HG02678 (cell line): ENCODE measurements around the gene ATG12.
"Not testable (repeated sequence)": the region's sequence is repeated elsewhere in the genome, so short reads cannot be mapped to it uniquely, and the experiment has no call there.

Experiments
- ATAC-seq: cut with Tn5 transposase; IDR thresholded peaks from one replicate; pipeline ENCODE4 v1.9.1; 2021; ENCODE audit warnings: mild to moderate bottlenecking, moderate library complexity; ENCODE audit not compliant: unreplicated experiment

Gene ATG12

DNA sequence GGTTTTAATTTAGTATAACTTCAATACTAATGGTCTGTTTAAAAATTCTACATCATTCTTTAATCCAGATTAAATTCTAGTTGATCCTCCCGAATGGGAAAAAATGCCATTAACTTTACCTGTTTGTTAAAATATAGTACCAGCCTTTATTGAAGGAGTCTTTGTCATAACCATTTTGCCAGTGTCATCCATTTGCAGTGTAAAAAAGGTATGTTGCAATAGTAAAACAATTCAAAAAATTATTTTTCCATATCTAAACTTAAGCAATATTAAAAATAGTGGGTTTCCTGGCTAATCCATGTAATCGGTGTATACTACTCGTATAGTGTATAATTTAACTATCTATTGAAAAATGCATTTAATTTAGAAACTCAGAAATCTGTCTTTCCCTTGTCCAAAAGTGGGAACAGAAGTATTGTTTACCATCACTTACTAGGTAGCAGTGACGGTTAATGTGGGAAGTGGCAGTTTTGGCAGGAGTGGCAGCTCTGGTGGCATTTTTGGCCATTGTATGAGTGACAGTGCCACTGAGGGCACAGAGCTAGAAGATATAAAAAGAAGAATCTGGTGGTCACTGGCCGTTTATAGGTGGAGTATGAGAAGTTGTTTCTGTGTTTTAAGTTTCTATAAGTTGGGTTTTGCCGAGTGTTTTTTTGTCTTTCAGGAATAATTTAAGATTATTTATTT is 2.2 kb upstream of the ATG12 start:
- no peak for ATAC-seq

DNA sequence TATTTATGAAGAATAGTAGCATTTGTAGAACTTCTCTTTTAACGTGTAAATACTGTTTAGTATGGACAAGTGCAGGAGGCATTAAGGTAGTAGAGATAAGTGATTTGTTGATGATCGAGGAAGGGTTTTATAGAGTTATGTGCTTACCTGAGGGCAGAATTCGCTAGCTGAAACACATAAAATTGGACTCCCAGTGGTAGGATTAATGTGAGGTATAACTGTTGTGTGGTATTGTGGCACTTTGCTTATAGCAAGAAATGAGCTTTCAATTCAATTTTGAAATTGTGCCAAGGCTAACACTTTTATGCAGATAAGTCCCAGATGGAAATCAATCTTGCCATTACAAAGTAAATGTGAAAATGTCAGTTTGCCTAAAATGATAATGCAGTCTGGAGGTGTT is 1.6 kb upstream of the ATG12 start:
- ATAC-seq, result no peak

DNA sequence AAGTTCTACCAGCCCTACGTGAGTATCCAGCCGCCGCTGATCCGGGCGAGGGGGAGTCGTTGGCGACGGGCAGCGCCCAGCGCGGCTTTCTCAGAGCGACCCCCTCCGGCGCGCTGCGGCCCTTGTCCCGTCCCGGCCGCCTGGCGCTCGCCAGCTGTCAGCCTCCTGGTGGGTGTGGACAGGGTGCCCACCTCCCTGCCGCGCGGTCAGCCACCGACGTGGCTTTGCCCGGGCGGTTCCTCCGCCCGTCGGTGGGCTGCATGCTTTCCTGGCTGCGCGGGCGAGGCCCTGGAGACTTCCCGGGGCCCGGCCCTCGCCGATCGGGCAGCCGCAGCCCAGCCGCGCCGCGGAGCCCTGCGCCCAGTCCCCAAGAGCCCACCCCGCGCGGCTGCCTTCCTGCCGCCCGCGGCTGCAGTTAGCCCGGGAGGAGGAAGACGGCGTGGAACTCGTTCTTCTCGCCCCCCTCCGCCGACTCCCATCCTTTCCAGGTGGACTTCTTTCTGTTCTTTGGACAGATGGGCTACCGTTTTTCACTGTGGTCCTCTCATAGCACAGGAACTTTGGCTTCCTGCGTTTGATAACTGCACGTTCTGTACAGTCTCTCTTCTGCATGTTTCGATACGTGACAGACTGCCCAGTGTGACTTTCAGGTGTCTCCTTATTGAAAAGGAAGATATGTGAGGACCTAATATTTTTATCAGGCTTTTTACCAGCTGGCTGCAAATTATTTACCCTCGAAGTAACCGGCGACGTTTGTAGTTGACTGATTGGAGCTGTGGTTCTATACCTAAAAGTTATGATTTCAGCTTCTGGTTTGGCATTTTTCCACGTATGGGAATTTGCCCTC is 947 bp upstream of the ATG12 start:
- peak; percentile 32 for ATAC-seq

DNA sequence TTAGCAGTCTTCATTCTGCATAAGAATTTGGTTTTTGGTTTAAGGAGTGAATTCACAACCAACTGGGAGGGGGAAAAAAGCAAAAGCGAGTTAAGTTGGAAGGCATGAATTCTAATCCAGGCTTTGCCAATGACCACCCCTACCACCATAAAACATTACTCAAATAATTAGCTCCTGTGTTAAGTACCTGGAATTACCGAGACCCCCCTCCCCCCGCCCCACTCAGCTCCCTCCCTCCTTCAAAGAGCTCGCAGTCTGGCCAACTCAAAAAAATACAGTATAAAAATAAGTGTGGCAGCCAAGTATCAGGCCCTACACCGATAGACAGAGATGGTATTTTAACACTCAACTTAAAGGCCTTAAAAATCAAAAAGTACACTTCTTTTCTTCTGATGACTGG is 492 bp downstream of the ATG12 start:
- no peak for ATAC-seq

DNA sequence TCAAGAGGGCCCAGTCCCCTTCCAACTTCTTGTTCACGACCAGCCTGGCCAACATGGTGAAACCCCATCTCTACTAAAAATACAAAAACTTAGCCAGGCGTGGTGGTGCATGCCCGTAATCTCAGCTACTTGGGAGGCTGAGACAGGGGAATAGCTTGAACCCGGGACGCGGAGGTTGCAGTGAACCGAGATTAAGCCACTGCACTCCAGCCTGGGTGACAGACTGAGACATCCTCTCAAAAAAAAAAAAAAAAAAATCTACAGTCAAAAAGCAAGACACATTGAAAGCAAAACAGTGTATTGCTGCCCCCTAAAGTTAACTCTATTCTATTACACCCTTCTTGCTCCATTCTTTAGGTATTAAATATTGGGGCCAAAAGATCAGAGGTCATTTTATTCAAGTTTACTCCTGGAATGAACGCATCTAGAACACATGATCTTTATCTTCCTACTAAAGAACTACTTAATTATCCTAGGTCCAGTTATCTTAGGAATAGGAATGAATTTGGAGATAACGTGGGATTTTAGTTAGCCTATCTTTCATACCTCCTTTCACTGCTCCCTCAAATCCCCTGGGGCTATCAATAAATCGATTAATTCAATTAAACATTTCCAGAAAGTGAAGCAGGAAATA is 2.4 kb downstream of the ATG12 start:
- ATAC-seq, result peak; percentile 17

DNA sequence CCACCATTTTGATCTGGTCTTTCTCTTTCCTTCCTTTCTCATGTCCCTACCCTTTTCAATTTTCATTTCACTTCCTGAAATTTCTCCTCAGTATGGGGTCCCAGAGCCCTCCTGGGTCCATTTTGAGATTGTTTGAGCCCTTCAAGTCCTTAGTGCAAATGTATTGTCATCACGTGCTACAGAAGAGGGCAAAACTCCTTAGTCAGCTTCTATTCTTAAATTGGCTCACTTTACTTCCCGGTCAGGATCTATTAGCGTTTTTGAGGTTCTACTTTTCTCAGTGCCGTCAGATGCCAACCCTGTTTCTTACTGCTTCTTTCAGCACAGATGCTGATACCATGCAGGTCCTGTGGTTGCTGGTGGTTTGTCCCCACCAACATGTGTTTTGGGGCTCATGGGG is 5.9 kb downstream of the ATG12 start:
- ATAC-seq, result no peak

DNA sequence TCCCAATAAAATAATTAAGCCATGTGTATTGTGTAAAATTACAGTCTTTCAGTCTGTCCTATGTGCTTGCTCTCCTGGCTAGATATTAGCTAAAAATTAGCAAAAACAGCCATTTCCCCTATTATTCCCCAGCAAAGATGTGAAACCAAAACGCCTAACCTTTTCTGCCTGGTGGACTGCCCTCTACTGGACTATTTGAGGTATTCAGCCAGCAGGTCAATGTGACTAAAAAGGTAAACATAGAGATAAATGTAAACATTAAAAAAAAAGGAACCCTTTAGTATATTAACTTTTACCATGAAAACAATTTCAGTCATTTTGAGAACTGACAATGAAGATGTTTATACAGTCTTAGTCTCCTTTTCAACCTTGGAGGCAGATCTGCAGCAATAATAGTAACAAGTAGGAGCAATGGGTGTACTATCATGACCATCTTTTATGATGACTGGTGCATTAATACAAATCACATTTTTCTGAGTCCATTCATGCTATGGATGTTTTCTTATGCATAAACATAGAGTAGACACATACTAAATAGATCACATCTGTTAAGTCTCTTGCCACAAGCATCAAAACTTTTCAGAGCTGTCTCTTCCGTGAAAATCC is 10.1 kb downstream of the ATG12 start:
- peak; percentile 88 for ATAC-seq

DNA sequence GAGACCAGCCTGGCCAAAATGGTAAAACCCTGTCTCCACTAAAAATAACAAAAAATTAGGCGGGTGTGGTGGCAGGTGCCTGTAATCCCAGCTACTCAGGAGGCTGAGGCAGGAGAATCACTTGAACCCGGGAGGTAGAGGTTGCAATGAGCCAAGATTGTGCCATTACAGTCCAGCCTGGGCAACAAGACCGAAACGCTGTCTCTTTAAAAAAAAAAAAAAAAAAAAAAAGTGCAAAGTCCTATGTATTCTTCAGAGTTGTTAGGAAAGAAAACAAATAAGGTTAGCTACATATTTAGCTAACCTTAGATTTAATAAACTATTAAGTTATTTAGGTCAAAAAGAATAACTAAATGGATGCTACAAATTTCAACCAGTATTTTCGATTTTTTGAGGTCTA is 11.5 kb downstream of the ATG12 start:
- ATAC-seq, result no peak

DNA sequence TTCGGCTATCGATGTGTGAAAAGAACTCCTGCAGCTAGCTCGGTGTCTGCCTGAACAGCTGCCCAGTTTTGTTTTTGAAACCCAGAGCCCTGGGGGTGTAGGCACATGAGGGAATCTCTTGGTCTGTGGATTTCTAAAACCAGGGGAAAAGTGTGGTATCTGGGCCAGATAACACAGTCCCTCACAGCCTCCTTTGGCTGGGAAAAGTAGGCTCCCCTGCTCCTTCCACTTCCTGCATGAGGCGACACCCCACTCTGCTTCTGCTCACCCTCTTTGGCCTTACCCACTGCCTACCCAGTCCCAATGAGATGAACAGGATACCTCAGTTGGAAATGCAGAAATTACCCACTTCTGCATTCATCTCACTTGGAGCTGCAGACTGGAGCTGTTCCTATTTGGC is 15.4 kb downstream of the ATG12 start:
- no peak for ATAC-seq

DNA sequence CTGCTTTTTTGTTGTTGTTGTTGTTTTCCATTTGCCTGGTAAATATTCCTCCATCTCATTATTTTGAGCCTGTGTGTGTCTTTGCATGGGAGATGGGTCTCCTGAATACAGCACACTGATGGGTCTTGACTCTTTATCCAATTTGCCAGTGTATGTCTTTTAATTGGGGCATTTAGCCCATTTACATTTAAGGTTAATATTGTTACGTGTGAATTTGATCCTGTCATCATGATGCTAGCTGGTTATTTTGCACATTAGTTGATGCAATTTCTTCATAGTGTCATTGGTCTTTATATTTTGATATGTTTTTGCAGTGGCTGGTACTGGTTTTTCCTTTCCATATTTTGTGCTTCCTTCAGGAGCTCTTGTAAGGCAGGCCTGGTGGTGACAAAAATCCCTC is 16.4 kb downstream of the ATG12 start:
- ATAC-seq, result not testable (repeated sequence)

DNA sequence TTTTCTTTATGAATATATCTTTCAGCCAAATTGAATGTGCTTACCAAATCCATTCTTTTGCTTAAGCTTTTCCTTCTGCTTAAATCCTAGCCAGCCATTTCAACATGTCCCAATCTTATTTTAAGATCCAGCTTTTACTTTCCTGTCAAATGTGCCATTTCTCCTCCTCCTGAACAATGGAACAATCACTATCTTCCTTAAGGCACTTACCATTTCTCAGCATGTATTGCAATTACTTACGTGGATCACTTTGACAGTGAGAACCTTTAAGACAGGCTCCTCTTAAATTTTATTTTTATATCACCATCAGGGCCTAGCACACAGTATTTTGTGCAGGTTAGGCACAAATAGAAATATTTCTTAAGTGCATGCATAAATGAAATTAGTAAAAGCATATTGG is 20.5 kb downstream of the ATG12 start:
- ATAC-seq, result no peak

DNA sequence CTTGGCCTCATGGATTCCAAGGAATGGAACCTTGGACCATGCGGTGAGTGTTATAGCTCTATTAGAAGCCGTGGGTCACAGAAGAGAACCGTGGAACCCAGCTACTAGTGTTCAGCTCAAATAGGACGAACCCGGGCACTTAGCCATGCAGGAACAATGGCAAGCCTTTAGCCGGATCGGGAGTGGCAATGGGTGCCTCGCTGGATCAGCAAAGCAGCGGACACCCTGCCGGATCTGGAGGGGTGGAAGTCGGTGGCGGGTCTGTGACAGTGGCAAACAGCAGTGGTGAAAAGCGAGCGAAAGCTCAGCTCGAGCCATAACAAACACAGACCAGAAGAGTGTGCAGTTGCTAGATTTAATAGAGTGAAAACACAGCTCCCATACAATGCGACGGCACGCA is 22.5 kb downstream of the ATG12 start:
- ATAC-seq, result no peak

DNA sequence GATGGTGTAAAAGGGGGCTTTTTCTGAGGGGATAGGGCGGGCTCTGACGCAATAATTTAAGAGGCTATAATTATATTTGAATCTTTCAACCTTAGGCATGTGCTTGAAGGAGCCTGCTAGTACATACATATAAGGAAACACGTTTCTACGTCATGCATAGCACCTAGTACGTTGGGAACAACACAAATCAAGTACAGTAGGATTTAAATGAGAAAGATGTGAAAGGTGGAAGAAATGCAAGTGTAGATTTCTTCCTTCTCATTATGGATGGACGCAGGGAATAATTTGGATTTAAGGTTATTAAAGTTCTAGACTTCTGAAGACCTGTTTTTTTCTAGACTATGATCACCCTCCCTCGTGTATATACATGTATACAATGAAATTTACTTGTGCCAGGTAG is 24.0 kb downstream of the ATG12 start:
- no peak for ATAC-seq

DNA sequence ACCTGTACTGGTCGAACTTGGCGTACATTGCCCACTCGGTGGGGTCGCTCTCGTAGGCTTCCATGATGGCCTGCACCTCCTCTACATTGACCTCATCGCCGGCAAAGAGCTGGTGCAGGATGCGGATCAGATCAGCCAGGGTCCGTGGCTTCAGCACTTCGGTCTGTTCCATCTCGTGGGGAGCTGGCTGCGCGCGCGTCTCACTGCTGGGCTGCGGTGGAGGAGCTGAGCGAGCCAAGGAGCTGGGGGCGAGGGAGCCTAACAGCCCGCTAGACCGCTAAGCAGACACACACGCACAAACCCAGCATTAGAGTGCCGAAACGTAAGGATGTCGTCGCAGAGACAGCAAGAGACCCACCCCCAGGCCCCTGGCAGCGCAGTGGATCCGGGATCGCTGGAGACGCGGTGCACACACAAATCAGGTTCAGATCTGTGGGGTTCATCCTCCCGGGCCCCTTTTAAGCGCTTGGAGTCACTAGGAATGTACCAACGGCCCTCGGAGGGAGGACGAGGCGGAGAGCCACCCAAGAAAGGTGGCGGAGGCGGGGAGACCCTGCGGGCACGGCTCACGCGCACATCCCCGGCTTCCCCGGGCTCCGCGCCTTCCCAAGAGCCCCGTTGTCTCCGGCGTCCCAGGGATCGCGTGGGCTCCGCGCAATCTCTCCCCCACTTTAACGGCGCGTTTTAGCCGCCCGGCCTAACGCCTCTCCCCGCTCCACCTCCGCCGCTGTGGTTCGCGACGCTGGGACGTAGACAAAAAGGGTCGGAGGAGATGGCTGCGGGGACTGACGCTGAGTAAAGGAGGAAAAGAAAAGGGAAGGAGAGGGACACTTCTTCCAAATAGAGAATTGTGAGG is 24.9 kb downstream of the ATG12 start, which contains the start of gene CDO1:
Gene CDO1, minus strand, starts transcription at position 434 of the 856 bp plus-strand sequence. Its CDS starts 262 bp downstream, at position 172.
- peak; percentile 46 for ATAC-seq

DNA sequence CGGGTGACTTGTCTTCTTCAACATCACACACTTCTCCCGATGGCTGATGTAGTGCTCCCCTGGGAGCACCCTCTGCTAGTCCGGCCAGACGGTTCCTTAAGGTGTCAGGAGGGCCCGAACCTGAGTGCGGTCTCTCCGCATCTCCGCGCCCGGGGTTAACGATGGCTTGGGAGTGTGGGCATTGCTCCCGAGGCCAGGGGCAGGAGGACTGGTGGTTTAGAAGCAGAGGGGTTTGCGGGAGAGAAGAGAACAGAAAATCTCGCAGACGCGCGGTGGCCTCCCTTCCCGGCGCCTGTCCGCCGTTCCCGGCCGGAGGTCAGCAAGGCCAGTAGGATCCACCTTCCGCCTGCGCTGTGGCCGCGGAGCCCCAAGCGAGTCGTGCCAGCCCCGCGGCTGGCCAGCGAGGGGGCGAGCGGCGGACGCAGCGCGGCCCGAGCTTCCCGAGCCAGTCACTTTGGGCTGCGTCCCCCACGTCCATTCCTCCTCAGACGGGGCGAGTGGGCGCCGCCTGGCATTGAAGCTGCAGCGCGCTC is 25.6 kb downstream of the ATG12 start:
- peak; percentile 17 for ATAC-seq

DNA sequence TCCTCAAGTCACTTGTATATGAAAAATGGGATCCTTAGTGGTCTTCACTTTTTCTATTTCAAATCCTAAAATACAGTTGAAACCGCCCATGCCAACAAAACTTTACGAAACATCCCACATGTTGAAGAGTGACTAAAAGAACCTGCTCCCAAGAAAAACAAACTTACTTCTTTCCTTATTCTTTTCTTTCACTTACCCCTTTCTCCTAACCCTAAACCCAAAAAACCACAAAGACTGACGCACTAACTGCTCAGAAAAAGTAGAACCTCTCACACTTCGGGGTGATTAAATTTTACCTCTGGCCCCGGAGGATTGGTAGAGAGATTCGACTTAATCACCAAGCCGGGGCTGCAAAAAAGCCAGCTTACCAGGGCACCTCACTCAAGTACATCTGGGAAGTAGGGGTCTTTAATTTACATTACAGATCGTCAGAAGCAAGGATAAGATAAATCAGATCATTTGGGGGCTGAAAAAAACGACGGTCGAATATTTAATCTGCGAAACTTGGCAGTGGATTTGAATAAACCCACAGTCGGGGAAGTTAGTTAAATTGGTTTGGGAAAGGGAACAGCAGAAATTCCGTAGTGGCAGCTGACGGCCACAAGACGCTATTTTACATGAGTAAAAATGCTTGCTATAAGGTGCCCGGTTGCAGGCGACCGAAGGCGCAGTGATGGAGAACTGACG is 26.2 kb downstream of the ATG12 start:
- peak; percentile 14 for ATAC-seq

DNA sequence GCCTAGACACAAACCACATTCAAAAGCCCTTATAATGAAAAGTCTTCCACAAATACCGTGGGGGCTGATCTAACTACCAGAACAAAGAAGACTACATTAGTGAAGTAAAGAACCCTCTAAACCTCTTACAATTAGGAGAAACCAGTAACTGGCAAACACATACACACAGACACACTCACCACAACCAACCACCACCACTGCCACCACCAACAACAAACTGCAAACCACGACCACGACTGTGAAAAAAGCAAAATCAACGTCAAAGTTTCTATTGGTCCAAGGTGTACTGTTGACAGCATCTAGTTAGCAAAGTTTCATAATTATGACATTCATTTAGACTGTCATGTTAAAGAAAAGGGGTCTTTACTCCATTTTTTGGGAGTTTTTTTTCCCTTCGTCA is 27.6 kb downstream of the ATG12 start:
- ATAC-seq, result no peak

DNA sequence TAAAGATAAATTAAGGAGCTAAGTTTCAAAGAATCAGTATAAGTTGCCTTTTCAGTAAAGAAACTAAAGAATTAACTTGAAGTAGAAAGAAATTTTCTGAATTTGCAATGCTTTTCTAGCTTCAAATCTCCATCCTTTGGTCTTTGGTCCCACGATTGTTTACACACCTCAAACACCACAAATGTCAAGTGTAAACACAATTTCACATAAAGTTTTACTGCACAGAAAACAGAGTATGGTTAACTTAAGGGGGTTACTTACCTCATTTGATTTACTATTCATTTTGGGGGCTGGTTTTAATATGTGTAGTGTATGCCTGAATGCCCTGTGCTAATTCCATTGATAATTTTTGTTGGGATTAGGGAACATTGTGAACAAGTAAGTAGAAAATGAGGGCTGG is 29.0 kb downstream of the ATG12 start:
- no peak for ATAC-seq

DNA sequence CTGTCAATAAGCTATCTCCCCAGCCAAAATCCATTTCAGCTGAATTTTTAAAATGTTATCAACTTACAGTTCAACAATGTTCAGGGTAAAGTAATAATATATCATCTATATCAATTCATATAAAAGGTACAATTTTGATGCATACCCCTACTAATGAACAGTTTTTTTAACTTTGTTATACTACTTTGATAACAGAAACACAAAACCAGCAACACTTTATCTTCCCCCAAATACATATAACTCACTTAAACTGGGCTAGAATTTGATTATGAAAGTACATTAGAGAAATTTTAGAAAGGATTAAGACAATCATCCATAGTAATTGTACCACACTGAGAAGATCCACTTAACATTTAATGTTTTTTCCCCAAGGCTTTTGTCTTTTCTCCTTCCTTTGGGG is 30.0 kb downstream of the ATG12 start:
- no peak for ATAC-seq

DNA sequence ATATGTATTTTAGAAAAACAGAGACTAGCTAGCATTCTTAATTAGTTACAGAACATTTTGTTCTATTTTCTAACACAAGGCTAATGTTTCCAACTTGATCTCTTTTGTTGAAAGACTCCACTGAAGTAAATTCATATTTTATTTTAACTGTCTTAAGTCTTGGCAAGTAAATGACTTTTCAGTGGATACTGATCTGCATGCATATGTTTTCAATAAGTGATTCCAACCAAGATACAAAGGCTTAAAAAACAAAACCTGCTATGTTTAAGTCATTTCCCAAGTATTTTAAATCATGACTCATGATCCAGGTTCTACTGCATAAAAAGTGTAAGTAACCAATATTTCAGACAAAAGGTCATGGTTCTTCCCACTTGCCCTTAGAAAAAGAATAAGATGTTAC is 30.6 kb downstream of the ATG12 start:
- ATAC-seq, result no peak
